HepG2 (cell line): ENCODE measurements around the gene NGEF. TPM values are rescaled to one million over a fixed set of nuclear protein-coding genes. Genes with fewer than 3 reads are reported as not detected.

Experiments
- CBX5 ChIP-seq: sonication (generic); formaldehyde crosslinking; IDR thresholded peaks from 2 replicates; pipeline ENCODE4 v1.4.0; 2020; ENCODE audit warnings: missing genetic modification reagents, borderline replicate concordance
- HCFC1 ChIP-seq: fragments of 150-350 bp; IDR thresholded peaks from 2 replicates; pipeline ENCODE4 v1.6.1; 2014; ENCODE audit warnings: low read depth, low read length
- HNRNPH1 ChIP-seq: fragments of 200-400 bp; formaldehyde crosslinking; optimal IDR thresholded peaks from 2 replicates; pipeline ENCODE3; 2017; ENCODE audit warnings: mild to moderate bottlenecking, low read depth, low read length
- HNRNPLL ChIP-seq: fragments of 200-400 bp; formaldehyde crosslinking; IDR thresholded peaks from 2 replicates; pipeline ENCODE4 v1.6.1; 2017; ENCODE audit warnings: mild to moderate bottlenecking, low read depth, low read length; ENCODE audit not compliant: poor library complexity, severe bottlenecking
- NRL ChIP-seq: sonication (generic); formaldehyde crosslinking; IDR thresholded peaks from 2 replicates; pipeline ENCODE4 v1.5.0; 2020; ENCODE audit warnings: missing genetic modification reagents, mild to moderate bottlenecking, moderate library complexity, borderline replicate concordance
- PCBP1 ChIP-seq: fragments of 200-400 bp; formaldehyde crosslinking; IDR thresholded peaks from 2 replicates; pipeline ENCODE4 v1.6.1; 2017; ENCODE audit warnings: mild to moderate bottlenecking, low read depth, low read length, borderline replicate concordance
- POLR2G ChIP-seq: fragments of 200-400 bp; formaldehyde crosslinking; IDR thresholded peaks from 2 replicates; pipeline ENCODE4 v1.6.1; 2018; ENCODE audit warnings: mild to moderate bottlenecking, low read depth, low read length, moderate library complexity
- RXRB ChIP-seq: IDR thresholded peaks from 2 replicates; pipeline ENCODE4 v1.6.1; 2016; ENCODE audit warnings: borderline replicate concordance, missing genetic modification reagents, missing compliant biosample characterization
- ZNF282 ChIP-seq: fragments of 450-650 bp; IDR thresholded peaks from 2 replicates; pipeline ENCODE4 v1.6.1; 2018; ENCODE audit not compliant: partially characterized antibody
- ZNF350 ChIP-seq: sonication (generic); formaldehyde crosslinking; IDR thresholded peaks from 2 replicates; pipeline ENCODE4 v1.4.0; 2020; ENCODE audit warnings: mild to moderate bottlenecking, low read depth, missing genetic modification reagents, borderline replicate concordance
- ZNF354B ChIP-seq: sonication (generic); formaldehyde crosslinking; IDR thresholded peaks from 2 replicates; pipeline ENCODE4 v1.8.0; 2022; ENCODE audit warnings: mild to moderate bottlenecking, missing genetic modification reagents
- ZNF44 ChIP-seq: sonication (generic); formaldehyde crosslinking; IDR thresholded peaks from 2 replicates; pipeline ENCODE4 v1.5.1; 2020; ENCODE audit warnings: mild to moderate bottlenecking, missing genetic modification reagents
- ZNF441 ChIP-seq: sonication (generic); formaldehyde crosslinking; IDR thresholded peaks from 2 replicates; pipeline ENCODE4 v1.7.0; 2021; ENCODE audit warnings: missing genetic modification reagents, borderline replicate concordance
- ZNF549 ChIP-seq: sonication (generic); formaldehyde crosslinking; IDR thresholded peaks from 2 replicates; pipeline ENCODE4 v1.5.0; 2020; ENCODE audit warnings: missing genetic modification reagents
- polyA plus RNA-seq, 8 experiments: library from polyadenylated mRNA; depleted of rRNA in 3 of 8; stranded (reverse) in 7 of 8; unstranded in 1 of 8; fragments of >200 nt; fragmentation: Illumina TruSeq in 4 of 8; extraction: Trizol in 4 of 8; gene quantifications; 2 replicates each; pipeline versions ENCODE4 v1.2.1 to v1.2.3, GENCODE V29; 2011 to 2016; ENCODE audit warnings: low read depth in 4 of 8, missing spikeins in 1 of 8, mixed read lengths in 1 of 8; ENCODE audit not compliant: insufficient read depth in 1 of 8
- total RNA-seq, 5 experiments: library from RNA; depleted of rRNA; stranded (reverse); fragments of >200 nt; fragmentation: Illumina TruSeq; extraction: Trizol; gene quantifications; 2 replicates each; pipeline ENCODE4 v1.2.3, GENCODE V29; 2016; ENCODE audit warnings: low read depth in 1 of 5
- TF ChIP-seq, protein P1 (sequence below): IDR thresholded peaks from 2 replicates; pipeline ENCODE4 v1.6.1; 2016; ENCODE audit warnings: low read depth, borderline replicate concordance
- TF ChIP-seq, protein P2 (sequence below): sonication (generic); formaldehyde crosslinking; IDR thresholded peaks from 2 replicates; pipeline ENCODE4 v1.8.0; 2022; ENCODE audit warnings: mild to moderate bottlenecking, missing genetic modification reagents
- TF ChIP-seq, protein P3 (sequence below): sonication (generic); formaldehyde crosslinking; IDR thresholded peaks from 2 replicates; pipeline ENCODE4 v1.5.1; 2020; ENCODE audit warnings: mild to moderate bottlenecking, missing genetic modification reagents, borderline replicate concordance
- TF ChIP-seq, protein P4 (sequence below): IDR thresholded peaks from 2 replicates; pipeline ENCODE4 v1.6.1; 2018; ENCODE audit warnings: missing genetic modification reagents
- TF ChIP-seq, protein P5 (sequence below): sonication (generic); formaldehyde crosslinking; IDR thresholded peaks from 2 replicates; pipeline ENCODE4 v1.5.1; 2020; ENCODE audit warnings: mild to moderate bottlenecking, missing genetic modification reagents, moderate library complexity
- TF ChIP-seq, protein P6 (sequence below): sonication (generic); formaldehyde crosslinking; IDR thresholded peaks from 2 replicates; pipeline ENCODE4 v1.8.1; 2023; ENCODE audit warnings: mild to moderate bottlenecking, missing genetic modification reagents, borderline replicate concordance

The NGEF gene
- total and polyA plus RNA-seq, 2 of the 13 experiments (the other 11 are each of a cell fraction or from before 2014, with no cell fraction given), result 14.4 to 36.9 TPM

DNA sequence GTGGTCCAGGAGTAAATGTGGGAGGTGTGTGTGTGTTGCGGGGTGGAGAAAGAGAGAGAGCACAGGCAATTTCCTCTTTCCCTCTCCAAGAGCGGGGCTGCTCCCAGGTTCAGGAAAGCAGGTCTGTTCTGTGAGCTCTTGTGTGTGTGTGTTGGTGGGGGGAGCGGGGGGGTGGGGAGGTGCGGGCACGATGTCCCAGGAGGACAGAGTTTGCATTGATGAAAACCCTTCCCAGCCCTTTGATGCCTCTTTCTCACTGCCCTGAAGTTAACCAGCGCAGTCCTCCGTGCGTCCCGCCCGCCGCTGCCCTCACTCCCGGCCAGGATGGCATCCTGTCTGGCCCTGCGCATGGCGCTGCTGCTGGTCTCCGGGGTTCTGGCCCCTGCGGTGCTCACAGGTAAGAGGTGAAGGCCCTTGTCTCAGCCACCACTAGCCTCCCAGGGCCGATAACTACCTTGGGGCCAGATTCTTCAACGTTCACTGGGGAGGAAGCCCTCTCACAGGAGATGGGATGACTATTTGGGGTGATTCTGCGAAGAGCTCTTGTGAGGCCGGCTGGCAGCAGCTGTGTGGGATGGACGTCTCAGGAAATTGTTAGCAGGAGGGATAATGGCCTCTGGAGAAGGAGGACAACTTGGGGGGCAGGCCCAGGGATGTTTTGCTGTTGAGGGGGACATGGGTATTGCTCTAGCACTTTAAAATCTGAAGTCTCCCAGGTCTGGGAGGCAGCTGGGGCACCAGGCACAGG, 142.9 kb downstream of the NGEF start, which contains the start of gene SNORC (continued):
- TF ChIP-seq ZNF44 (CRISPR knock-in tag) (no peak), HNRNPLL (peak; percentile 72), ZNF549 (CRISPR knock-in tag) (no peak), POLR2G (peak; percentile 87), ZNF282 (no peak), HNRNPH1 (peak; percentile 18), HCFC1 (no peak), RXRB (CRISPR knock-in tag) (0 out of 2 replicates have a peak, but pooled peaks have one; percentile 1), NRL (CRISPR knock-in tag) (peak; percentile 47; the same call in 1 of the 2 replicates), ZNF354B (CRISPR knock-in tag) (no peak), PCBP1 (0 out of 2 replicates have a peak, but pooled peaks have one; percentile 49), CBX5 (CRISPR knock-in tag) (0 out of 2 replicates have a peak, but pooled peaks have one; percentile 2), ZNF350 (CRISPR knock-in tag) (0 out of 2 replicates have a peak, but pooled peaks have one; percentile 20), ZNF441 (CRISPR knock-in tag) (0 out of 2 replicates have a peak, but pooled peaks have one; percentile 15)
- TF ChIP-seq, protein P1, sequence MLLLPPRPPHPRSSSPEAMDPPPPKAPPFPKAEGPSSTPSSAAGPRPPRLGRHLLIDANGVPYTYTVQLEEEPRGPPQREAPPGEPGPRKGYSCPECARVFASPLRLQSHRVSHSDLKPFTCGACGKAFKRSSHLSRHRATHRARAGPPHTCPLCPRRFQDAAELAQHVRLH (CRISPR knock-in tag), result 0 out of 2 replicates have a peak, but pooled peaks have one; percentile 3
- TF ChIP-seq, protein P2, sequence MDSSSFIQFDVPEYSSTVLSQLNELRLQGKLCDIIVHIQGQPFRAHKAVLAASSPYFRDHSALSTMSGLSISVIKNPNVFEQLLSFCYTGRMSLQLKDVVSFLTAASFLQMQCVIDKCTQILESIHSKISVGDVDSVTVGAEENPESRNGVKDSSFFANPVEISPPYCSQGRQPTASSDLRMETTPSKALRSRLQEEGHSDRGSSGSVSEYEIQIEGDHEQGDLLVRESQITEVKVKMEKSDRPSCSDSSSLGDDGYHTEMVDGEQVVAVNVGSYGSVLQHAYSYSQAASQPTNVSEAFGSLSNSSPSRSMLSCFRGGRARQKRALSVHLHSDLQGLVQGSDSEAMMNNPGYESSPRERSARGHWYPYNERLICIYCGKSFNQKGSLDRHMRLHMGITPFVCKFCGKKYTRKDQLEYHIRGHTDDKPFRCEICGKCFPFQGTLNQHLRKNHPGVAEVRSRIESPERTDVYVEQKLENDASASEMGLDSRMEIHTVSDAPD, result 0 out of 2 replicates have a peak, but pooled peaks have one; percentile 4
- TF ChIP-seq, protein P3, sequence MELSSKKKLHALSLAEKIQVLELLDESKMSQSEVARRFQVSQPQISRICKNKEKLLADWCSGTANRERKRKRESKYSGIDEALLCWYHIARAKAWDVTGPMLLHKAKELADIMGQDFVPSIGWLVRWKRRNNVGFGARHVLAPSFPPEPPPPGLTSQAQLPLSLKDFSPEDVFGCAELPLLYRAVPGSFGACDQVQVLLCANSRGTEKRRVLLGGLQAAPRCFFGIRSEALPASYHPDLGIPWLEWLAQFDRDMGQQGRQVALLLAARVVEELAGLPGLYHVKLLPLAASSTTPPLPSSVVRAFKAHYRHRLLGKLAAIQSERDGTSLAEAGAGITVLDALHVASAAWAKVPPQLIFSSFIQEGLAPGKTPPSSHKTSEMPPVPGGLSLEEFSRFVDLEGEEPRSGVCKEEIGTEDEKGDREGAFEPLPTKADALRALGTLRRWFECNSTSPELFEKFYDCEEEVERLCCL (CRISPR knock-in tag), result no peak
- TF ChIP-seq, protein P4, sequence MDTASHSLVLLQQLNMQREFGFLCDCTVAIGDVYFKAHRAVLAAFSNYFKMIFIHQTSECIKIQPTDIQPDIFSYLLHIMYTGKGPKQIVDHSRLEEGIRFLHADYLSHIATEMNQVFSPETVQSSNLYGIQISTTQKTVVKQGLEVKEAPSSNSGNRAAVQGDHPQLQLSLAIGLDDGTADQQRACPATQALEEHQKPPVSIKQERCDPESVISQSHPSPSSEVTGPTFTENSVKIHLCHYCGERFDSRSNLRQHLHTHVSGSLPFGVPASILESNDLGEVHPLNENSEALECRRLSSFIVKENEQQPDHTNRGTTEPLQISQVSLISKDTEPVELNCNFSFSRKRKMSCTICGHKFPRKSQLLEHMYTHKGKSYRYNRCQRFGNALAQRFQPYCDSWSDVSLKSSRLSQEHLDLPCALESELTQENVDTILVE (CRISPR knock-in tag), result no peak
- TF ChIP-seq, protein P5, sequence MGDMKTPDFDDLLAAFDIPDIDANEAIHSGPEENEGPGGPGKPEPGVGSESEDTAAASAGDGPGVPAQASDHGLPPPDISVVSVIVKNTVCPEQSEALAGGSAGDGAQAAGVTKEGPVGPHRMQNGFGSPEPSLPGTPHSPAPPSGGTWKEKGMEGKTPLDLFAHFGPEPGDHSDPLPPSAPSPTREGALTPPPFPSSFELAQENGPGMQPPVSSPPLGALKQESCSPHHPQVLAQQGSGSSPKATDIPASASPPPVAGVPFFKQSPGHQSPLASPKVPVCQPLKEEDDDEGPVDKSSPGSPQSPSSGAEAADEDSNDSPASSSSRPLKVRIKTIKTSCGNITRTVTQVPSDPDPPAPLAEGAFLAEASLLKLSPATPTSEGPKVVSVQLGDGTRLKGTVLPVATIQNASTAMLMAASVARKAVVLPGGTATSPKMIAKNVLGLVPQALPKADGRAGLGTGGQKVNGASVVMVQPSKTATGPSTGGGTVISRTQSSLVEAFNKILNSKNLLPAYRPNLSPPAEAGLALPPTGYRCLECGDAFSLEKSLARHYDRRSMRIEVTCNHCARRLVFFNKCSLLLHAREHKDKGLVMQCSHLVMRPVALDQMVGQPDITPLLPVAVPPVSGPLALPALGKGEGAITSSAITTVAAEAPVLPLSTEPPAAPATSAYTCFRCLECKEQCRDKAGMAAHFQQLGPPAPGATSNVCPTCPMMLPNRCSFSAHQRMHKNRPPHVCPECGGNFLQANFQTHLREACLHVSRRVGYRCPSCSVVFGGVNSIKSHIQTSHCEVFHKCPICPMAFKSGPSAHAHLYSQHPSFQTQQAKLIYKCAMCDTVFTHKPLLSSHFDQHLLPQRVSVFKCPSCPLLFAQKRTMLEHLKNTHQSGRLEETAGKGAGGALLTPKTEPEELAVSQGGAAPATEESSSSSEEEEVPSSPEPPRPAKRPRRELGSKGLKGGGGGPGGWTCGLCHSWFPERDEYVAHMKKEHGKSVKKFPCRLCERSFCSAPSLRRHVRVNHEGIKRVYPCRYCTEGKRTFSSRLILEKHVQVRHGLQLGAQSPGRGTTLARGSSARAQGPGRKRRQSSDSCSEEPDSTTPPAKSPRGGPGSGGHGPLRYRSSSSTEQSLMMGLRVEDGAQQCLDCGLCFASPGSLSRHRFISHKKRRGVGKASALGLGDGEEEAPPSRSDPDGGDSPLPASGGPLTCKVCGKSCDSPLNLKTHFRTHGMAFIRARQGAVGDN (CRISPR knock-in tag), result peak; percentile 36
- TF ChIP-seq, protein P6, sequence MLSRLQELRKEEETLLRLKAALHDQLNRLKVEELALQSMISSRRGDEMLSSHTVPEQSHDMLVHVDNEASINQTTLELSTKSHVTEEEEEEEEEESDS (CRISPR knock-in tag), result 0 out of 2 replicates have a peak, but pooled peaks have one; percentile 38
